Gastrocnemius medialis (tissue), 4 donors: Measurements from ENCODE around the gene PLXNA2. TPM values are rescaled to one million over a fixed set of nuclear protein-coding genes. Genes with fewer than 3 reads are reported as not detected.
A peak's percentile ranks its signal among the peaks of the same experiment; 100 is the strongest.

Source experiments
- ATAC-seq, 2 donors: fragments of 150-250 bp; one replicate each; pipeline ENCODE4 v1.9.1; 2016
- DNase-seq, 2 donors: peaks; one replicate each; pipeline ENCODE4 v3.0.0-alpha.2; 2019
- H3K27ac ChIP-seq, 4 donors: fragments of 200-600 bp; sonication (generic); 1 replicate in 1 of 4; 2 replicates in 3 of 4; pipeline ENCODE4 v1.5.1; 2016 to 2018; ENCODE audit warnings: mild to moderate bottlenecking in 2 of 4, moderate library complexity in 1 of 4
- H3K27me3 ChIP-seq, 3 donors: fragments of 200-600 bp; sonication (generic) in 2 of 3; 1 replicate in 1 of 3; 2 replicates in 2 of 3; pipeline versions ENCODE4 v1.5.1 to v1.6.0; 2016 to 2019; ENCODE audit warnings: mild to moderate bottlenecking in 1 of 3, moderate library complexity in 1 of 3
- H3K36me3 ChIP-seq, 2 donors: fragments of 200-600 bp; sonication (generic) in 1 of 2; one replicate each; pipeline ENCODE4 v1.5.1; 2017 to 2018
- H3K4me1 ChIP-seq, 2 donors: fragments of 200-600 bp; sonication (generic) in 1 of 2; one replicate each; pipeline ENCODE4 v1.5.1; 2016 to 2017; ENCODE audit warnings: mild to moderate bottlenecking in 2 of 2
- H3K4me3 ChIP-seq, 4 donors: fragments of 200-600 bp; sonication (generic) in 3 of 4; 1 replicate in 1 of 4; 2 replicates in 3 of 4; pipeline ENCODE4 v1.5.1; 2016 to 2019; ENCODE audit warnings: mild to moderate bottlenecking in 2 of 4
- H3K9me3 ChIP-seq, 3 donors: fragments of 200-600 bp; sonication (generic) in 2 of 3; 1 replicate in 1 of 3; 2 replicates in 2 of 3; pipeline ENCODE4 v1.5.1; 2016 to 2019
- POLR2A ChIP-seq, 2 donors: fragments of 450-650 bp; IDR thresholded peaks; one replicate each; pipeline ENCODE4 v1.6.1; 2017; ENCODE audit warnings: antibody characterized with exemption in 2 of 2, mild to moderate bottlenecking in 2 of 2, moderate library complexity in 2 of 2
- in situ Hi-C, 4 donors: fragments of 200-750 bp; cut with MboI; loops; one replicate each; pipeline versions ENCODE4 v1.15.0 to v1.8.0; 2017; ENCODE audit warnings: low sequenced_read_pairs in 4 of 4
- intact Hi-C: fragments of 100-400 bp; cut with DNase I; formaldehyde crosslinking; loops from one replicate; pipeline ENCODE4 v1.15.1; 2023; ENCODE audit warnings: low total_unique reads
- total RNA-seq, 4 donors: library from RNA; depleted of rRNA; stranded (reverse); fragments of >200 nt; gene quantifications; one replicate each; pipeline versions ENCODE4 v1.1.0 to v1.2.3, GENCODE V29; 2016
- TF ChIP-seq, protein P1 (sequence below), 5 experiments: fragments of 450-650 bp in 3 of 5; fragments of 200-600 bp in 2 of 5; sonication (generic) in 2 of 5; IDR thresholded peaks in 4 of 5; conservative IDR thresholded peaks in 1 of 5; 1 replicate in 4 of 5; 2 replicates in 1 of 5; pipeline ENCODE4 v1.5.1; 2016 to 2019; ENCODE audit warnings: antibody characterized with exemption in 5 of 5, mild to moderate bottlenecking in 3 of 5, moderate library complexity in 3 of 5

PLXNA2 gene
- total RNA-seq, 4 donors from 2014 or later, result 12.4 to 20.0 (median 16.2) TPM

DNA sequence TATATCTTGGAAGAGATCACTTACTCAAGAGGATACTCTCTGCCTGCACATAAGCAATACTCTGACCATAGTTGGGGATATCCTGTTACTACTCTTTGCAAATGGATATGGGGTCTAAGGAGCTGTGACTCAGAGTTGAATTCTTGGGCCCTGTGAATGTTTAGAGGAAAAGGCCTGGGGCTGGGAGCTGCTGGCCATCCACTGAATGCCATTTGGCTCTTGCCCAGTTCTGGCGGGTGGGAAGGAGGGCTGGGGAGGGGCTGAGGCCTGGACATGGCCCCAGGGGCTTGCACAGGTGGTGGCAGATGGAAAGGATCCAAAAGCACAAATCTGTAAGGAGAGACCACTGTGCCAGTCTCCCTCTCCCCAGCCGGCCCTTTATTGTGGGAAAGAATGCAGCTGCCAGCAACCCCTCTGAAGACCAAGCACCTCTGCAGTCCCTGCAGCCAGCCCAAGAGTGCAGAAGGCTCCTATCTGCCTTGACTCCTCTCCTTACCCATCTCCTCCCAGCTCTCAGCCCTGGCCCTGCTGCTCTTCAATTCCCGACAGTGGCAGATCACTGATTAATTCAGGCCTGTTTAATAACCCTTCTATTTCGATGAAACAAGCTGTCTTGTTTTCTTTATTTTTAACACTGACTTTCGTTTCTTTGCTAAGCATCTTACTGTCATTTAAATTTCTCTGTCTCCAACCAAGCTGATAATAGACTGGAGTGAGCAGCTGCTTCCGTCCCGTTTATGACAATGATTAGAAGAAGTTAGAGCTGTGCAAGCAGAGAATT, 12.1 kb downstream of the PLXNA2 start:
- Histone ChIP-seq H3K27ac (peak overlapping the region in 3 of 4 donors; percentile 23 to 53 (median 31)), H3K36me3 (no peaks in the 10 kb centered on the region), H3K9me3 (no peaks in the 10 kb centered on the region), H3K4me3 (no peak overlapping the region), H3K27me3 (no peaks in the 10 kb centered on the region), H3K4me1 (peaks cover 72 to 85% of the 10 kb centered on the region in 2 donors)
- in situ Hi-C loops, result no loop called here
- DNase-seq (no peak), ATAC-seq (peak in 1 of 2 donors; percentile 36)
- TF ChIP-seq POLR2A (IDR thresholded peaks at IDR 0.05), result no peak
- TF ChIP-seq, protein P1, sequence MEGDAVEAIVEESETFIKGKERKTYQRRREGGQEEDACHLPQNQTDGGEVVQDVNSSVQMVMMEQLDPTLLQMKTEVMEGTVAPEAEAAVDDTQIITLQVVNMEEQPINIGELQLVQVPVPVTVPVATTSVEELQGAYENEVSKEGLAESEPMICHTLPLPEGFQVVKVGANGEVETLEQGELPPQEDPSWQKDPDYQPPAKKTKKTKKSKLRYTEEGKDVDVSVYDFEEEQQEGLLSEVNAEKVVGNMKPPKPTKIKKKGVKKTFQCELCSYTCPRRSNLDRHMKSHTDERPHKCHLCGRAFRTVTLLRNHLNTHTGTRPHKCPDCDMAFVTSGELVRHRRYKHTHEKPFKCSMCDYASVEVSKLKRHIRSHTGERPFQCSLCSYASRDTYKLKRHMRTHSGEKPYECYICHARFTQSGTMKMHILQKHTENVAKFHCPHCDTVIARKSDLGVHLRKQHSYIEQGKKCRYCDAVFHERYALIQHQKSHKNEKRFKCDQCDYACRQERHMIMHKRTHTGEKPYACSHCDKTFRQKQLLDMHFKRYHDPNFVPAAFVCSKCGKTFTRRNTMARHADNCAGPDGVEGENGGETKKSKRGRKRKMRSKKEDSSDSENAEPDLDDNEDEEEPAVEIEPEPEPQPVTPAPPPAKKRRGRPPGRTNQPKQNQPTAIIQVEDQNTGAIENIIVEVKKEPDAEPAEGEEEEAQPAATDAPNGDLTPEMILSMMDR (IDR thresholded peaks at IDR 0.05 in 4 of 5, conservative IDR thresholded peaks at IDR 0.05 in 1 of 5), result no peak
- intact Hi-C loops, result loop anchor here (10.0 kb wide), 1 partner anchor 427 kb away; no protein-coding TSS in a partner anchor

DNA sequence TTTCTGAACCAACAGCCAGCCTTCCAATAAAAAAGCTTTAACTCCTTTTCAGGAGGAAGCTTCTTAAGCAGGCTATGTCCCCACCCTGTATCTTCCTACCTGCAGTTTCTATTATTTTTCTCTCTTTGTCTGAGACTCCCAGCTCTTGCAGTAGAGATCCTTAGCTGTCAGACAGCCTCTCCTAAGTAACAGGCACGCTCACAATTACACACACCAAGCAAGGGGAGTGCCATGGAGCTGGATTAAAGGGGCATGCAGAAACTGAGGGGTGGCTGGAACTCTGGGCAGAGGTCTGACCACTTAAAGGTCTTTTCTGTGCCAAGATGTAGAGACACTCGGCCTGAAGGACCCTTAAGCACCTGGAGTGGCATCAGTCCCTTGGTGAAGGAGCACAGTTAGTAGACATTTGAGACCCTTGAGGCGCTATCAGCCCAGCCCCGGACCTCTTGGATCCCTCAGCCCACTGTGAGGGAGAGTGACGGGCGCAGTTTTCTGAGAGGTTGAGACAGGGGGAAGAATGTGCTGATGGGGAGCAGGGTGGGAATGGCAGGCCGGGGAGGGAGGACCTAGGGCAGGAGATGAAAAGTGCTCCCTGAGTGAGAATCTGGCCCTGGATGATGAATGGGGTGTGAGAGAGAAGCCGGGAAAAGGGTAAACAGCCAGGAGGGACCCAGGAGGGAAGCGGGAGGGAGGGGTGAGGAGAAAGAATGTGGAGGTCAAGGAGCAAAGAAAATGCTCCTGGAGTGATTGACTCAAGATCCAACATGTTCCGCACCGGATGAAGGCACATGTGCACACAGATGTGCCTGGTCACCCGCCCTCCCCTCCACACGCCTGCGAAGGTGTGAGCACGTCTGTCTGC, 13.3 kb downstream of the PLXNA2 start:
- Histone ChIP-seq H3K4me1 (peaks cover 75 to 82% of the 10 kb centered on the region in 2 donors), H3K4me3 (no peak overlapping the region), H3K27ac (no peak overlapping the region), H3K36me3 (no peaks in the 10 kb centered on the region), H3K9me3 (no peaks in the 10 kb centered on the region), H3K27me3 (no peaks in the 10 kb centered on the region)
- TF ChIP-seq, protein P1 (IDR thresholded peaks at IDR 0.05 in 4 of 5, conservative IDR thresholded peaks at IDR 0.05 in 1 of 5), result no peak
- TF ChIP-seq POLR2A (IDR thresholded peaks at IDR 0.05), result no peak
- in situ Hi-C loops (no loop called here), intact Hi-C loops (loop anchor here (10.0 kb wide), 1 partner anchor 426 kb away; no protein-coding TSS in a partner anchor)
- no peak for DNase-seq
- no peak for ATAC-seq

DNA sequence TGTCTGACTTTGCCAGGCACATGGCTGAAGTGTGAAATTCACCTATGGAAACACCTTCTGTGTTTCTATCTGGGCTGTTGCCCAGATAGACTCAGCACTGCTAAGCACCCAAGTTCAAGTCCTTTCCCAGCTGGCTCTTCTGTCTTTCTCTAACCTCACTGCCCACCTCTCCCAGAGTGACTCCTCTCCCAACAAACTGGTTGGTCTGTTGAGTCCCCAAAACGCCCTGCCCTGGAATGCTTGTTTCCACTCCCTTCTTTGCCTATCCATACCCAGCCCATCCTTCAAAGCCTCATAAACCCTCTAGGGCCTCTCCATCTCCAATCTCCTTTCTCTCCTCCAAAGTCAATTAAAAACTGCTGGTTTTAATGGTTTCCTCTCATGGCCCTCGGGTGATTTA, 15.6 kb downstream of the PLXNA2 start:
- DNase-seq (no peak), ATAC-seq (no peak)
- Histone ChIP-seq H3K27me3 (no peaks in the 10 kb centered on the region), H3K4me3 (no peak overlapping the region), H3K9me3 (no peaks in the 10 kb centered on the region), H3K27ac (peak overlapping the region in 3 of 4 donors; percentile 29 to 65 (median 32)), H3K36me3 (no peaks in the 10 kb centered on the region), H3K4me1 (peaks cover 52 to 59% of the 10 kb centered on the region in 2 donors)
- intact Hi-C loops, result no loop called here
- in situ Hi-C loops, result no loop called here
- no peak for TF ChIP-seq POLR2A (IDR thresholded peaks at IDR 0.05)
- TF ChIP-seq, protein P1 (IDR thresholded peaks at IDR 0.05 in 4 of 5, conservative IDR thresholded peaks at IDR 0.05 in 1 of 5), result no peak

DNA sequence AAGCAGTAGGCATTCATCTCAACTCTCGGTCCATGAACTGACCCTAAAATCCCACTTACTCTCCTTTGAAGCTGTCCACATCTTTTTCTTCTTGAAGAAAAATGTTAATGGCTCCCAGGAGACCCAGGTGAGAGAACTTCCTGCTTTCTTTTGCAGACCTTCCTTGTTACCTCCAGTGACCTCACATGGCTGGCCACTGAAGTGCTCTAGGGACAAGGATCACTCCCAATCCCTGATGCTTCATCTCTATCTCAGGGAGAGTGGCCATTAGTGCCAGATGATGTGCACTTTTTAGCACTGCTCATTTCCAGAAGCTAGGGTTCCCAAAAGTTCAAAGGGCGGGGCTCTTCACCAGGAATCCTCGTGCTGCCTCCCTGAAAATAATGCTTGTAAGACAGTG, 16.2 kb downstream of the PLXNA2 start:
- Histone ChIP-seq H3K4me1 (peaks cover 50 to 59% of the 10 kb centered on the region in 2 donors), H3K36me3 (no peaks in the 10 kb centered on the region), H3K27ac (peak overlapping the region in 3 of 4 donors; percentile 29 to 65 (median 32)), H3K9me3 (no peaks in the 10 kb centered on the region), H3K4me3 (no peak overlapping the region), H3K27me3 (no peaks in the 10 kb centered on the region)
- TF ChIP-seq POLR2A (IDR thresholded peaks at IDR 0.05), result no peak
- TF ChIP-seq, protein P1 (IDR thresholded peaks at IDR 0.05 in 4 of 5, conservative IDR thresholded peaks at IDR 0.05 in 1 of 5), result no peak
- no peak for ATAC-seq
- in situ Hi-C loops (no loop called here), intact Hi-C loops (no loop called here)
- no peak for DNase-seq
